Neural progenitor cell (in vitro differentiated cells): ENCODE data around the gene BHLHA15. TPM values are rescaled to one million over a fixed set of nuclear protein-coding genes. Genes with fewer than 3 reads are reported as not detected.

Experiments
- DNase-seq: peaks from one replicate; pipeline ENCODE4 v3.0.0-alpha.2; 2016; ENCODE audit warnings: low spot score
- H2AFZ ChIP-seq: fragments of 200-600 bp; sonication (generic); replicated peaks from 2 replicates; pipeline ENCODE4 v1.6.1; 2016; ENCODE audit warnings: antibody characterized with exemption
- H3F3A ChIP-seq: fragments of 200-600 bp; sonication (generic); 2 replicates; pipeline ENCODE4 v1.6.1; 2016; ENCODE audit warnings: antibody characterized with exemption, low read depth
- H3K27ac ChIP-seq: fragments of 200-600 bp; sonication (generic); 2 replicates; pipeline ENCODE4 v1.5.1; 2016; ENCODE audit warnings: mild to moderate bottlenecking
- H3K27me3 ChIP-seq: fragments of 200-600 bp; sonication (generic); 2 replicates; pipeline ENCODE4 v1.6.1; 2016; ENCODE audit warnings: mild to moderate bottlenecking, moderate library complexity
- H3K36me3 ChIP-seq: fragments of 200-600 bp; sonication (generic); 2 replicates; pipeline ENCODE4 v1.5.1; 2016
- H3K4me1 ChIP-seq: fragments of 200-600 bp; sonication (generic); 2 replicates; pipeline ENCODE4 v1.6.1; 2016; ENCODE audit warnings: mixed run types
- H3K4me2 ChIP-seq: fragments of 200-600 bp; sonication (generic); 2 replicates; pipeline ENCODE4 v1.6.1; 2016
- H3K4me3 ChIP-seq: fragments of 200-600 bp; sonication (generic); 2 replicates; pipeline ENCODE4 v1.5.1; 2016
- H3K79me2 ChIP-seq: fragments of 200-600 bp; sonication (generic); 2 replicates; pipeline ENCODE4 v1.6.1; 2016; ENCODE audit warnings: low read depth
- H3K9ac ChIP-seq: fragments of 200-600 bp; sonication (generic); 2 replicates; pipeline ENCODE4 v1.6.1; 2016
- H3K9me3 ChIP-seq: fragments of 200-600 bp; sonication (generic); 2 replicates; pipeline ENCODE4 v1.5.1; 2016; ENCODE audit warnings: low read depth
- H4K20me1 ChIP-seq: fragments of 200-600 bp; sonication (generic); 2 replicates; pipeline ENCODE4 v1.6.1; 2016; ENCODE audit warnings: low read depth
- H3K27ac Mint-ChIP-seq: 3 replicates; pipeline ENCODE4 v1.8.0; 2021; ENCODE audit warnings: mixed read lengths
- H3K27me3 Mint-ChIP-seq: 2 replicates; pipeline ENCODE4 v1.8.0; 2022; ENCODE audit warnings: low read depth, mild to moderate bottlenecking, inconsistent platforms, moderate library complexity, mixed read lengths; ENCODE audit not compliant: insufficient read depth
- H3K36me3 Mint-ChIP-seq: 3 replicates; pipeline ENCODE4 v1.8.0; 2021; ENCODE audit warnings: mixed read lengths
- H3K4me1 Mint-ChIP-seq: 3 replicates; pipeline ENCODE4 v1.8.0; 2021; ENCODE audit warnings: mixed read lengths
- H3K4me3 Mint-ChIP-seq: 3 replicates; pipeline ENCODE4 v1.8.0; 2021; ENCODE audit warnings: mild to moderate bottlenecking, moderate library complexity, mixed read lengths
- H3K9me3 Mint-ChIP-seq: 3 replicates; pipeline ENCODE4 v1.8.0; 2020; ENCODE audit warnings: mixed read lengths
- CTCF ChIP-seq: fragments of 200-600 bp; sonication (generic); IDR thresholded peaks from 2 replicates; pipeline ENCODE4 v1.5.1; 2017; ENCODE audit warnings: antibody characterized with exemption, mild to moderate bottlenecking
- EZH2 ChIP-seq: fragments of 200-600 bp; sonication (generic); IDR thresholded peaks from 2 replicates; pipeline ENCODE4 v1.6.1; 2017; ENCODE audit warnings: antibody characterized with exemption, mild to moderate bottlenecking, moderate library complexity
- EZH2phosphoT487 ChIP-seq: fragments of 200-600 bp; sonication (generic); IDR thresholded peaks from 2 replicates; pipeline ENCODE4 v1.6.1; 2017; ENCODE audit warnings: antibody characterized with exemption
- total RNA-seq: library from RNA; depleted of rRNA; stranded (reverse); fragments of >200 nt; gene quantifications from 2 replicates; pipeline ENCODE4 v1.2.3, GENCODE V29; 2015; ENCODE audit warnings: low replicate concordance

The BHLHA15 gene
- total RNA-seq, 1 donor from 2014 or later: 0.69 TPM

DNA sequence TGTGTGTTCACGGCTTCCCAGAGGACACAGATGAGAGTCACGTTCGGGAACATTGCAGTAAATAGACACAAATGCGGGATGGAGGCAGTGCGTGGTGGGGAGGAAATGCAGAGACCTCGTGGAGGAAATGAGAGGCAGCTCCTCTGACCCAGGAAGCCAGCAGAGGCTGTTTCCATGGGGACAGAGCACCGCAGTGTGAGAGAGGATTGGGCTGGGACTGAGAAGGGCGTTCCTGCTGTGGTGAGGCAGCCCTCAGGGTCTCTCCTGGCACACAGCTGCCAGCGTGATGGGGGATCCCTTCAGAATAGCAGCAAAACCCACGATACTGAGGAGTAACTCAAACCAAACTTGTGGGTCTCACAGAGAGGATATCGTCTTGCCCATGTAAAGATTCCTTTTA lies 21.7 kb upstream of the BHLHA15 start:
- Histone ChIP-seq H3K9ac (no peak overlapping the region), H3K4me2 (no peak overlapping the region), H2AFZ (no peak overlapping the region), H3F3A (no peaks in the 10 kb centered on the region), H3K4me1 (no peaks in the 10 kb centered on the region), H3K9me3 (no peaks in the 10 kb centered on the region), H3K27ac (no peak overlapping the region), H4K20me1 (no peaks in the 10 kb centered on the region), H3K36me3 (no peaks in the 10 kb centered on the region), H3K79me2 (no peaks in the 10 kb centered on the region), H3K4me3 (no peak overlapping the region), H3K27me3 (no peaks in the 10 kb centered on the region)
- Mint-ChIP-seq H3K36me3 (peaks cover 20% of the 10 kb centered on the region), H3K4me1 (no peaks in the 10 kb centered on the region), H3K9me3 (peaks cover 3% of the 10 kb centered on the region), H3K27ac (no peak overlapping the region), H3K4me3 (no peak overlapping the region), H3K27me3 (peaks cover 3% of the 10 kb centered on the region)
- TF ChIP-seq EZH2phosphoT487: no peak
- no peak for TF ChIP-seq EZH2
- TF ChIP-seq CTCF: no peak
- no peak for DNase-seq

GRCh38 chr7:98191668-98192431 lies 19.4 kb upstream of the BHLHA15 start:
- no peak overlapping the region for H3K27ac Mint-ChIP-seq
- Histone ChIP-seq H3K9me3 (no peaks in the 10 kb centered on the region), H3K4me3 (no peak overlapping the region), H3K36me3 (no peaks in the 10 kb centered on the region), H3K4me1 (no peaks in the 10 kb centered on the region), H3K79me2 (no peaks in the 10 kb centered on the region), H4K20me1 (no peaks in the 10 kb centered on the region), H3K27ac (no peak overlapping the region), H3K27me3 (no peaks in the 10 kb centered on the region), H3F3A (no peaks in the 10 kb centered on the region), H3K9ac (no peak overlapping the region), H3K4me2 (no peak overlapping the region), H2AFZ (no peak overlapping the region)
- H3K4me3 Mint-ChIP-seq: no peak overlapping the region
- peaks cover 3% of the 10 kb centered on the region for H3K27me3 Mint-ChIP-seq
- peaks cover 3% of the 10 kb centered on the region for H3K9me3 Mint-ChIP-seq
- TF ChIP-seq EZH2 (no peak), CTCF (no peak), EZH2phosphoT487 (no peak)
- peaks cover 27% of the 10 kb centered on the region for H3K36me3 Mint-ChIP-seq
- no peak for DNase-seq
- H3K4me1 Mint-ChIP-seq: no peaks in the 10 kb centered on the region

GRCh38 chr7:98192781-98193457 lies 18.3 kb upstream of the BHLHA15 start:
- H3K36me3 Mint-ChIP-seq: peaks cover 29% of the 10 kb centered on the region
- Histone ChIP-seq H3K27me3 (no peaks in the 10 kb centered on the region), H3K79me2 (peaks cover 3% of the 10 kb centered on the region), H3K27ac (no peak overlapping the region), H3K4me2 (no peak overlapping the region), H3F3A (no peaks in the 10 kb centered on the region), H3K4me3 (no peak overlapping the region), H3K36me3 (no peaks in the 10 kb centered on the region), H4K20me1 (no peaks in the 10 kb centered on the region), H3K4me1 (no peaks in the 10 kb centered on the region), H3K9ac (no peak overlapping the region), H2AFZ (no peak overlapping the region), H3K9me3 (no peaks in the 10 kb centered on the region)
- peaks cover 5% of the 10 kb centered on the region for H3K9me3 Mint-ChIP-seq
- peaks cover 3% of the 10 kb centered on the region for H3K27me3 Mint-ChIP-seq
- DNase-seq: no peak
- H3K27ac Mint-ChIP-seq: no peak overlapping the region
- TF ChIP-seq CTCF: no peak
- no peak for TF ChIP-seq EZH2phosphoT487
- TF ChIP-seq EZH2: no peak
- H3K4me3 Mint-ChIP-seq: no peak overlapping the region
- no peaks in the 10 kb centered on the region for H3K4me1 Mint-ChIP-seq
